ENCODE measurements around the gene TSPAN11.

GRCh38 chr12:31001581-31002360 lies 75.2 kb downstream of the TSPAN11 start:
- TF ChIP-seq ZNF274 (IDR thresholded peaks at IDR 0.05; ENCODE audit: low read depth, low read length) (no peak), YY1 (IDR thresholded peaks at IDR 0.05; ENCODE audit: insufficient read depth, insufficient read length) (no peak)

Measured in NT2/D1 (cell line).